Activated CD8-positive, alpha-beta memory T cell treated with anti-CD3 and anti-CD28 coated beads, Interleukin-2, amount 50 U/mL, for 24 hours (primary cell): Measurements from ENCODE around the gene SMAD7.

Experiments
- DNase-seq: peaks from one replicate; pipeline ENCODE4 v3.0.0-alpha.2; 2020; ENCODE audit errors: extremely low read depth

SMAD7 gene

DNA sequence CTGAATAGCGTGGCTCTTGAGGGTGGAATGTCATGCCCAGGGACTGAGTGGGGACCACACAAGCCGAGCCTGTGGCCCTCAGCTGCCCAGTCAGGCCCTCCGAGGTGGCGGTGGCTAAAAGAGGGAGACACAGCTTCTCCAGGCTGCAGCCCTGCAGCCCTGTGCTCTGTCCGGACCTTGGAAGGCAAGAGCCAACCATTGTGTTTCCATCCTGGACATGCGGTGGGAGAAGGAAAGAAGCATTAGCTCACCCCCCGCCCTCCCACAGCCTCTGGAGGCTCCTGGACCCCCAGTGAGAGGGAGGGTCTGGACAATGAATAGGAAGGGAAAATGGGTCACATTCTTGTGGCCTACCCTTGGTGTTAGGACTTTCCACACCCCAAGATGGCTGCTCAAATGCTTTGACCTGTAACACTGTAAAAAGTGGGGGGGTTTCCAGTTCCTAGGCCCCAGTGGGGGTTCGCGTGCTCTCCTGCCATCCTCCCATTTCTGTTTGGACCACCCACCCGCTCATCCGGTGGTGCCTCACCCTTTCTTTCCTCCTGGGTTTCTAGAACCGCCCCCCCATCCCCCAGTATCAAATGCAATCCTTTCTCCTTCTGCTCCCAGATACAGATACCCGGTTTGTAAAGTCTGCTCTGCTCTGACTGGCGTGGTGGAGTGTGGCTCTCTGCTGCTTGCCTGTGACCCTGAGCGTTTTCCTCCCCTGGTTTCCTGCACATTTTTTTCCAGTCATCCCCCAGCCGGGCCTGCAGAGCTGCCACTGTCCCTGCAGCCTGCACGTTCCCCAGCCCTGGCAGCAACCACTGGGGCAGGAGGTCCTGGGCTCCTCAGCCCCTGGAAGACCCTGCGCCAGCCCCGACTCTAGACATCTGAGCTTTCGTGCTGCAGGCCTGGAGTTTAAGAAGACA, 36.3 kb upstream of the SMAD7 start:
- no peak for DNase-seq

DNA sequence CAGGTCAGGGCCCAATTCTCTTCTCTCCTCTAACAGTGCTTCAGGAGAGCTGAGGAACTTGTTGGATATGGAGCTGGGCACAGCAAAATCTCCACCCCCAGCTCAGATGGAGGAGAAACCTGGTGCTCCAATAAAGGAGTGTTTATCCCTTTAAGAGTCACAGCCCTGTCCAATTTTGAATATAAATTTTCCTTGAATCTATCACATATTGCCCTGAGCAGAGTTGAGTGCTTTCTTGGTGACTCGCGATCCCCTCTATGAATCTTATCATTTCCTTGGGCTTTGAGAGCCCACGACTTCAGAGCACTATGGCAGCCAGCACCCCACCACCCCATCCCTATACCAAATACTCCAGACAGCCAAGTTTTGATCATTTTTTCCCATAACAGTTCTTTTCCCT, 34.4 kb upstream of the SMAD7 start:
- DNase-seq = no peak

DNA sequence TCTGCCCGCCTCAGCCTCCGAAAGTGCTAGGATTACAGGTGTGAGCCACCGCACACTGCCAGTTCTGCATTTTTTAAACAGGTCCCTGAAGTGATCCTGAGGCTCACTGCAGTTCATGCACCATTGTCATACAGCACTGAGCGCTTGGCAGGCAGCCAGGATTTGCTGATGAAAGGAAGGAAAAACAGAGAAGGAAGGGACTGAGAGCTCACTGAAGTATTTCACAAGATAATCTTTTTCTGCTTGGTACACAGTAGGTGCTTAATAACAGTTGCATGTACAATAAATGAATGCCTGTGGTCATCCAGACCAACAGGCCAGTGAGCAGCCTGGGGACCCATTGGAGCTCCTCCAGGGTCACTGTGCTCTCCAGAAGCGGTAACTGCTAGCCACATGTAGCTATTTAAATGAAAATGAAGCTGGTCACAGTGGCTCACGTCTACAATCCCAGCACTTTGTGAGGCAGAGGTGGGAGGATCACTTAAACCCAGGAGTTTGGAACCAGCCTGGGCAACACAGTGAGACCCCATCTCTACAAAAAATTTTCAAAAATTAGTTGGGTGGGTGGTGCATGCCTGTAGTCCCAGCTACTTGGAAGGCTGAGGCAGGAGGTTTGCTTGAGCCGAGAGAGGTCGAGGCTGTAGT, 33.1 kb upstream of the SMAD7 start:
- no peak for DNase-seq

DNA sequence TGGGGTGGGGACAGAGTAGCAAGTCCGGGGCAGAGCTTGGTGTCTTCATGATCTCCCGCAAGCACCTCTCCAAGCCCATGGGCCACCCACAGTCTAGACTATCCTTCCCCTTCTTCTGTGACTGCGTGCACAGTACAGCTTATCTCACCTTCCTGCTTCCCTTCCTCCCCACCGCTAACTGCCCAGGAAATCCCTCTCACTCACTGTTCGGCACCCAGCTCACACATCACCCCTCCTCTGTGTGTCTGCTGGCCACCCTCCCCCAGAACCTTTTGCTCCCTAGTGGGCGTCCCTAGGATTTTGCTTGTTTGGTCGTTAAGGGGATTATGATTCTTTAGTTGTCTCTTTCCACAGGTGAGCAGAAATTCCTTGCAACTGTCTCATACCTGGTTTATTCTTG, 31.5 kb upstream of the SMAD7 start:
- DNase-seq = no peak

DNA sequence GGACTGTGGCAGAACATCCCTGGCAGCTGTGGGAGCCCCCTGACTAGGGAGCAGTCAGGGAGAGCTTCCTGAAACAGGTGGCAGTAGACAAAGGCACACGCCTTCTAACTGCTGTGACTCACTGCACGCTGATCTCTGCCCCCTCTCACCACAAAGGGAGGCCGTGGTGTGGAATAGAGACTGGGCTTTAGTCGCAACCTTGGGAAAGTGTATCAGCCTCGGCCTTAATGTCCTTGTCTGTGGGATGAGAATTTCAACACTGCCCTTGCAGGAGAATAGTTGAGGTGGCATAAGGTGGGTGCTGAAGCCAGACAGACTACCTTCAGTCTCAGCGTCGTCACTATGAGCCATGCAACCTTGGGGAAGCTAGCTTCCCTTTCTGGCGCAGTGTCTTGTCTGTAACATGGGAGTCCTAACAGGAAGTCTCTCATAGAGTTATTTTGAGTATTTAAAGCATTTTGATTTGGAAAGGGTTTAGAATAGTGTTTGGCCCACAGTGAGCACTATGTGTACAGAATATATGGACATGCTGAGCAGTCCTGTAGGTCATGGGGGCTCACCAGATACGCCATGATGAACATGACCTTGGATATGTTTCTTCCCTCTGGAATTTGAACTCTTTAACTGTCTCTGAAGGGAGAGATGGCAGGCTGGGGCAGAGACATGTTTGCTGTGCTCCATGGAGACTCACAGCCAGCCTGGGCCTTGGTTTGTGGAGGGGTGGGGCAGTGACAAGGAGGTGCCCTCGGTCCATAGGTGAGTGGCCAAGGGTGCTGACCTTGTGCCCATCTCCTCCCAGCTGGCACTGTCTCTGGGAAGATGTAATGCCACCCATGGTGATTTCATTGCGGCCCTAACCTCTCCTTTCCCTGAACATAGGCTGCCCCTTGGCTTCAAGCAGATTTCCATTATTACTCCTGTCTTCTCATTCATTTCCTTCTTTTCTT, 29.5 kb upstream of the SMAD7 start:
- DNase-seq = no peak

DNA sequence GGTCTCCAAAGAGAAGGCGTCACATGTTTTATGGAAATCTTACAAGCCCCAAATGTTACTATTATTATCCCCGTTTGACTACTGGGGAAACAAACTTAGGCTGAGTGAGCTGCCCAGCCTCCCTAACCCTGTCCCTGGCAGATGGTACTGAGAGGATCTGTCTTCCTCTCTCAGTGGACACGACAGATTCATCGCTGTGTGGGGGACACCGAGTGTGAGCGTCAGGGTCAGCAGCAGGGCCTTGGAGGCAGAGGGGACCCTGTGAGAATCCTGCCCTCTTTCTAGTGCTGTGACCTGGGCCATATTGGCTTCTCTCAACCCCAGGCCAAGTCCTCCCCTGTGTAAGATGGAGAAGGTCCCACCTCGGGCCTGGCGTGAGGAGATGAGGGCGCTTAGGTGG, 27.1 kb upstream of the SMAD7 start:
- no peak for DNase-seq

DNA sequence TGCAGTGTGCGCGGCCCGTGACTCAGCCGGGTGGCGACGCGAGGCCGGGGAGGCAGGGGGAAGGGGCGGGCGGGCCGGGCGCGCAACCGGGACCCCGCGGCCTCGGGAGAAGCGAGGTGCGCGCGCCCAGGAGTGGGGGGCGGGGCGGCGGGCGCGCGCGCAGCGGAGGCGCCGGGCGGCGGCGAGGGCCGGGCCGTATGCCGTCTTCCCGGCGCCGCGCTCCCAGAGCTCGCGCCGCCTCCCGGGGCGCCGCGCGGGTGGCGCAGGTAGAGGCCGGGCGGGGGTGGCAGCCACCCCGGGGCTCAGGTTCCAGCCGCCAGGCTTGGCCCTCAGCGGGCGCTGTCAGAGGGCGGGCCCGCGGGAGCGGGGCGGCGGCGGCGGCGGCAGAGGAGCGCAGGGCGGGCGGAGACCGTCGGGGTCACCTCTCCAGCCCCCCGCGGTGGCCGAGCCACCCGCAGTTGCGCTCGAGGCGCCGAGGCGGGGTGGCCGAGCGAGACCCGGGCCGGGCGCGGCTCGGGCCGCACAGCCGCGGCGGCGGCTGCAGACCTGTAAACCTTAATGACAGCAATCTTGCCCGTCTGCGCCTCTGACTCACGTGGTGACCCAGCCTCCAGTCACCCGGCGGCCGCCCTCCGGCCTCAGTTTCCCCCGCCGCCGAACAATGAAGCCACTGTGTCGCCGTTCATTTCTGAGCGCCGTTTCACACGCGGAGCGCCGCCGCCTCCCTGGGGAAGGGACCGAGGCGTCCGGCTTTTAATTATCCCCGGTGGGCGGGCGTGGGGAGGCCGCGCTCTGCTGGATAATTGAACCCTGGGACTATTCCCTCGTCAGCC, 25.3 kb upstream of the SMAD7 start:
- no peak for DNase-seq

DNA sequence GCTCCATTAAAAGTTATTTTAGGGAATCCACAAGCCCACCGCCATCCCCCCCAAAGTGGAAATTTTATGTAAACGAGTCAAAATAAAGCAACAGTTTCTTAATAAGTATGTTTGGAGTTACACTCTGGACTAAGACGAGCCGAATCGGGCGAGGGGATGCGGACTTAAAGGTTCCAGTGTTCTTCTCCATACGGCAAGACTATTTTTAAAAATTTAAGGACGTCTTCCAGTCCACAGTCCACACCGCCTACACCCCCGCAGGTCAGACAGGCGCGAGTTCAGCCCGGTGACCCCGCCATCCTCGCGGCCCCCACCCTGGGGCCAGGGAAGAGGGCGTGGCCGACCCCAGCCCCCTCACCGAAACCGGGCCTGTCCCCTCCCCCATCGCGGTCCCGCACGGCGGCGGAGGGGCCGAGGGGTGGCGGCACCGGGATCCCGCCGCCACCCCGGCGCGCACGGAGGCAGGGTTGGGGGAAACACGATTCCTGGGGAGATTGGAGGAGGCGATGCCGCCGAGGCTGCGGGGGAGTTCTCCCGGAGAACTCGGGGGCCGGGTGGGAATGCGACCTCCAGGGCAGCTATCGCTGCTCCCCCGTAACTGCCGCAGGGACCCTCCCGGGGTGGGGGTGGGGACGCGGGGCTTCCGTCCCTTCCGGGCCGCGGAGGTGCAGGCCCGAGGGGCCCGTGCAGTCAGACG, 24.5 kb upstream of the SMAD7 start:
- no peak for DNase-seq

DNA sequence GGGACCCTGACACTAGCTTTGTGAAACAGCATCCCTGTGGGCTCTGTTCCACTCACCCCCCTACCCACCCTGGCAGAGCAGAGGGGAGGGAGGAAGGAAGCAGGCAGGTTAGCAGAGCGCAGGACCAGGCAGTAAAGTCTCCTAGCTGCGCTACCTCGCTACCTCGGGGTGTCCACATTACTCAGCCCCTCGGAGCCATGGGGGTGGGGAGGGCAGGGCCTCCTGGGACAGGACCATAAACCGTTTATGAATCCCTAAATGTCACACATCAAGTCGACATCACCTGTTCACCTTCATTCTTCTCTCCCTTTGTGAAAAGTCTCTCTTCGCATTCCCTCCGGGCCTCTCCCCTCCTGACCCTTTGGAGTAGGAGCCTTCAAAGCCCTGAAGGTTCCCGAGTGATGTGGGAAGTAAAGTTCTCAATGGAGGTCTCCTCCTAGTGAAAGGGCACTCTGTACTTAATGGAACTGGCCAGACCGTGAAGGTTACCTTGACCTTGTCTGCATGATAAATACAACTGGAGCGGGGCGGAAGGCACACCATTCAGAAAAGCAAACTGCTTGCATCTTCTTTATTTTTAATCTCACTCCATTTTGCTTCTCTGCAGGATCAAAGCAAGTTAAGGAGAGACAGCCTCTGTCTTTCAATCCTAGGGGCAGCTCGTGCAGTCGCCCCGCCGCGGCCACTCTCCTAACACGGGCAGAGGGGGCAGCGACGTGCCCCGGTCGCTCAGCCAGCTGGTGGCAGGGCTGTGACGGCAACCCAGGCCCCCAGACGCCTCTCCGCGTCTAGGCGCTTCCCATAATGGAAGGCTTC, 23.7 kb upstream of the SMAD7 start:
- no peak for DNase-seq

DNA sequence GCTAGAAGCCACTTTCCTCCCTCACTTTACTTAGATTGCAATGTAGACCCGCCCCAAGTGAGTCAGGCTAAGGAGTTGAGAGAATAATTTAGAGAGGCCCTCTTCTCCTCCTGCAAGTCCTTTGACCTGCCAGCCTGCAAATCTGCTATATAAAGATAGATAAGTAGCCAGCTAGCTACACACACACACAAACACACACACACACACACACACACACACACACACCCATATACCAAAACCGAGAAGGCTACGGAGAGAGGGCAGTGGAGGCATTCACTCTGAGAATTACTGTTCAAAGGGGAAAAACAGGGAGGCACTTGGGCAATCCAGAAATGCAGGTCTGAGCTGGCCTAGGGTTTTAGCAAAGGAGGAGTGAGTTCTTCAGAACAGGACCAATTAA, 23.0 kb upstream of the SMAD7 start:
- no peak for DNase-seq

DNA sequence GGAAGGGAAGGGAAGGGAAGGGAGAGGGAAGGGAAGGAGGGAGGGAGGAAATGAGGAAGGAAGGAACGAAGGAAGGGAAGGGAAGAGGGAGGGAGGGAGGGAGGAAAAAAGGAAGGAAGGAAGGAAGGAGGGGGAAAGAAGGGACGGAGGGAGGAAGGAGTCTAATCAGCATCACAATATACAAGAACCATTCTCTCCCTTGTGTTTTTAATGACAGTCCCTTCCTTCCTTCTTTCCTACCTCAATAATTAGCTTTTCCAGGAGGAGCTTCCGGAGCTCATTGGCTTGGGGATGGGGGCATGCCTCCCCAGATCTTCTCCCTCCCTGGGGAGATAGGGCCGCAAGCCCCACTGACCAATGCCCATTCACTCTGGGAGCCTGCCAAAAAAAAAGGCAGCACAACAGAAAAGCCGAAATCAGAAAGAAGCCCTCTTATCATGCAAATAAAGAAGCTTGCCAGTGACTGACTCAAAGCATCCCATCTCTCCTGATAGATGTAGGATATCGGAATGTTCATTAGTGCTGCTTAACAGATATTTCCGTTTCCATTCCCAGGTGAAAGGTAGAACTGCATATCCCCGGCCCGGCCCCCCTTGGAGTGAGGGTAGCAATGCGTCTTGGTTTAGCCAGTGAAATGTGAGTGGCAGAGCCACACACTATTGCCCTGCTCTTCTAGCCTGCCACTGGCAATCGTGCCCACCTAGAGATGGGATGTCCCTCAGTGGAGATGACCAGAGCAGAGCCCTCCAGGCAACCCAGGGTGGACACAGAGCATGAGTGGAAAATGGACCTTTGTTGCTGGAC, 17.8 kb upstream of the SMAD7 start:
- no peak for DNase-seq

DNA sequence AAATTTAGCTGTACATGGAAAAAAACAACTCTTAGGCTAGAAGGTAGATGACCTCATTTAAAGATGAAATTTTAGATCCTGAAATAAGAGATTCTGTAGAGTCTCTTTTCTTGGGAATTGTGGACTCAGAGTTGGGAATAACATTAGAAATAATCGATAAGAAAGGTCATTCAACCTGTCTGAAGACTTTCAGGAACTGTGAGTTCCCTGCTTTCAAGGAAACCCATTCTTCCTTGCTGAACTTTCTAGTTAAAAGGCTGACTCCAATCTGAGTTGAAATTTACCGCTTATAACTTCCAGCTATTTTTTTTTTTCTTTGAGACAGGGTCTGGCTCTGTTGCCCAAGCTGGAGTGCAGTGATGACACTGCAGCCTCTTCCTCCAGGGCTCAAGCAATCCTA, 16.8 kb upstream of the SMAD7 start:
- no peak for DNase-seq

DNA sequence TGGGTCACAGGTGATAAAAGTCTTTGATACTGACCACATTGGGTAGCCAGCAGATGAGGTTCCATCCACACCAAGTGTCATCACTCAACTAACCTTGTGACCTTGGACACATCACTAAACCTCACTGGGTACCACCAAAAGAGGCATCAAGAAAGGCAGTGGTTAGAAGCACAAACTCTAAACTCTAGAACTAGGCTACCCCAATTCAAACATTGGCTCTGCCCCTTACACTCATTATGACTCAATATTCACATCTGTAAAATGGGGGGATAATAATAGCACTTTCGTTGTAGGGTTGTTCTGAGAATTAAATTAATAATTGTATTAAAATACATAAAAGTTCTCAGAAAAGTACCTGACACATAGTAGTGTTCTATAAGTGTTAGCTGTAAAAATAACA, 15.8 kb upstream of the SMAD7 start:
- DNase-seq = no peak

DNA sequence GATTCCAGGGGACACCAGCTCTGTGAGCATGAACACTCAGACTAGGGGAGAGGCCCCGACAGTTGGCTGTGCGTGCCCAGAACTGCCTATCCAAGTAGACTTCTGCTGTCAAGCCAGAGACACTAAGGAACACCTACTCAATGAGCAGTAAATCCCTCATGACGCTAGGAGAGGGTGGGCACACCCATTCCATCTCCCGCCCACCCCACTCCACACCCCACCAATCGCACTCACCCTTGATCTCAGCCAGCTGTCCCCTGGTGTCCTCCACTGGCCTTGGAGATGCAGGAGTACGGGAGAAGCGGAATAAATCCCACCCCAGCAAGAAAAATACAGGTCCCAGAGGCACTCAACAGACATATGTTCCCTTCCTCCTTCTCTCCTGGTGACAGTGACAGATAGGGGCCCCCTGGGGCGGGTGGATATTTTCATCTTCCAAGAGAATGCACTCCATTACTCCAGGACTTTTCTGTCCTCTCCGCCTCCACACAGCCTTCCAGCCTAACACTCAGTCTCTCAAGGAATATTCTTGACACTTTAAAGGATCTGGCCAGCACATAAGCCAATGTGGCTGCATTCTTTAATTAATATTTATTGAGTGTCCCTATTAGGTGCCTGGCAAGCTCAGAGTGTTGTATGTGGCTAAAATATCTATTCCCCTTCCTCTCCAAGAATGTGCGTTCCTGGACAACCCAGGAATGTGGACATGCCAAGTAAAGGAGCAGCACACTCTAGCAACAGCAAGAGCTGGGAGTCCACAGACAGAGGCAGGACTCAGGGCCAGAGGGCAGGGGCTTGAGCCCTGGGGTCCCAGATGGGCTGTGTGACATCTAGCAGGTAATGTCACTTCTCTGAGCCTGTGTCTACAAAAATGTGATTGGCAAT, 13.1 kb upstream of the SMAD7 start:
- DNase-seq = no peak

DNA sequence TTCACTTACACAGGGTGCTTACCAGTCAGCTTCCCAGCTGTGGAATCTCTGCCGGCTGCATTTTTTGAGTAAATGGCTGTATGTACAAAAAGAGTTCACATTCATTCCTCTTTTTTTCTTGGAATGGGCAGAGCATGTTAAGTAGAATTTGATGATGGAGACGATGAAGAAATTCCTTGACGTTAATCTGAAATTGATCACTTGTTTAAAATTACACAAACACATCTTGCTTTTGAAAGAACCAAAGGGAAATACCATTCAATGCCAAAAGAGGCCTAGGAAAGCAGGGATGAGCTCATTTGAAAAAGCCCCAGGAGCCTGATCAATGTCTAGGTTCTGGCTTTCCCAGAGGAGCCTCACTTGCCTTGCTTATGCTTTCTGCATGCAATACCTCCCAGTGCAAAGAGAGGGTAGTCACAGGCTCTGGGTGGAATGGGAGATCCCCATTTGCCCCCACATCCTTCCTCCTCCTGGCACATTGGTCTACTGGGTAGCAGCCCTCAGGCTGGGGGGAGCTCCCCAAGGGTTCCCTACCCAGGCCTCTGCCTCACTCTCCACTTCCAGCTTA, 12.3 kb upstream of the SMAD7 start:
- DNase-seq = no peak

DNA sequence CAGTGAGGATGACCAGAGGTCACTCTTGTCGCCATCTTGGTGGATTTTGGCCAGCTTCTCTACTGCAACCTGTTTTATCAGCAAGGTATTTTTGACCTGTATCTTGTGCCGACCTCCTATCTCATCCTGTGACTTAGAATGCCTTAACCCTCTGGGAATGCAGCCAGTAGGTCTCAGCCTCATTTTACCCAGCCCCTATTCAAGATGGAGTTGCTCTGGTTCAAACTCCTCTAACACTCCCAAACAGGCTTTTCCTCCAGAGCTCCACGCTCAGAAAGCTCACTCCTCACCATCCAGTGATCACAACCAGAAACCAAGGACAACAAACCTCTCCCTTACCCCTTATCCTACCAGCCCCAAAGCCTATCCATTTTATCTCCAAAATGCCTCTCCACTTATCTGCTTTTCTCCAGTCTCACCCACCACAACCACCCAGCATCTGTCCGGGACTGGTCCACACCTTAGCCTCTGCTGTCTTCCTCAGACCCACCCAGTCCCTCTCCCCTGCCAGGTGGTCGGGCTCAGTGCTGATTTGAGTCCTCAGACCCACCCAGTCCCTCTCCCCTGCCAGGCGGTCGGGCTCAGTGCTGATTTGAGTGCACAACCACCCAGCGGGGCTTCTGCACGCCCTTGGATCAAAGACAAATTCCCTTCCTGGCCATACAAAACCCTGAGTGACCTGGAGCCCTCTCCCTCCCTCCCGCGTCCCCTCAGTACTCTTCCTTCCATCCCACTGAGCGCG, 11.7 kb upstream of the SMAD7 start:
- DNase-seq = no peak

DNA sequence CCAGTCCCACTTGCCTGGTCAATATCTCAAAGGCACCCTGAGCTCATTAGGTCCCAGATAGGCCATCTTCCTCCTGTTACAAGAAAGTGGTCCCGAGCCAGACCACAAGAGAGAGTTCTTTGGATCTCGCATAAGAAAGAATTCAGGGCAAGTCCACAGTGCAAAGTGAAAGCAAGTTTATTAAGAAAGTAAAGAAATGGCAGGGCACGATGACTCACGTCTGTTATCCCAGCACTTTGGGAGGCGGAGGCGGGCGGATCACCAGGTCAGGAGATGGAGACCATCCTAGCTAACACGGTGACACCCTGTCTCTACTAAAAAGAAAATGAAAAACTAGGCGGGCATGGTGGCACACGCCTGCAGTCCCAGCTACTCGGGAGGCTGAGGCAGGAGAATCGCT, 10.8 kb upstream of the SMAD7 start:
- DNase-seq = no peak
